ENCODE results near the gene CACNA2D3.

GRCh38 chr3:54361746-54362283 lies 239.5 kb downstream of the CACNA2D3 start:
- TF ChIP-seq CTCF (IDR thresholded peaks at IDR 0.05; ENCODE audit: low read depth, low read length, missing input control) (no peak), RAD21 (IDR thresholded peaks at IDR 0.05) (no peak), MAX (IDR thresholded peaks at IDR 0.05) (no peak), REST (IDR thresholded peaks at IDR 0.05) (no peak), NR2F2 (IDR thresholded peaks at IDR 0.05) (no peak), GABPA (IDR thresholded peaks at IDR 0.05 in 1 of 2, conservative IDR thresholded peaks at IDR 0.05 in 1 of 2) (no peak), HNF4G (IDR thresholded peaks at IDR 0.05) (no peak), ATF3 (IDR thresholded peaks at IDR 0.05) (no peak)
